ENCODE data around the gene RARRES2. TPM values are rescaled to one million over a fixed set of nuclear protein-coding genes. Genes with fewer than 3 reads are reported as not detected.
A peak's percentile ranks its signal among the peaks of the same experiment; 100 is the strongest.

The RARRES2 gene
- total and polyA plus RNA-seq, 2 experiments from 2014 or later: not detected

DNA sequence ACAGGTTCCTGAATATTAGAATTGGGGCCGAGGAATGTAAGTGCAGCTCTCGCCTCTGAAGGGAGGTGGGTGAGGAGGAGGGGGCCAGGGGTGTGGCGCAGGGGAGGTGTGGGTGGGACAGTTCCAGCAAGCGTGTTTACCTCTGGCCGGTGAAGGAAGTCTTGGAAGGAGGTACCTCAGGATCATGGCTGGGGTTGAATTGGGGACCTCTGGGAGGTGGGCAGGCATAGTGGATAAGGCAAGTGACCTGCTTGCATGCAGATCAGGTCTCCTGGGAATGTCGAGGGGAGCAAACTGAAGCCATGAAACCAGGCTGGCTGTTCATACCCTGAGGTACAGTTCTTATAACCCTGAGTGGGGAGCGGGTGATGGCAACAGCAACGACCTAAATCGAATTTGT lies 39.7 kb upstream of the RARRES2 start:
- DNase-seq: no peak
- 0 out of 2 replicates have a peak, but pooled peaks cover 7% of the 10 kb centered on the region for H3F3A ChIP-seq (ENCODE audit: insufficient read depth)
- H3K27me3 ChIP-seq (replicated peaks; ENCODE audit: insufficient read depth): no peaks in the 10 kb centered on the region
- H3K9ac ChIP-seq: no peak overlapping the region
- H3K36me3 ChIP-seq (ENCODE audit: low read depth): no peaks in the 10 kb centered on the region
- no peaks in the 10 kb centered on the region for H3K79me2 ChIP-seq (ENCODE audit: insufficient read depth)
- H3K4me1 ChIP-seq (ENCODE audit: insufficient read depth): peaks cover 8% of the 10 kb centered on the region; the same call in 1 of the 2 replicates
- no peaks in the 10 kb centered on the region for H3K9me2 ChIP-seq (ENCODE audit: insufficient read depth)
- H3K4me2 ChIP-seq (ENCODE audit: unreplicated experiment): no peak overlapping the region
- in situ Hi-C loops (cut with MboI): no loop called here
- no peak overlapping the region for H2AFZ ChIP-seq
- H4K20me1 ChIP-seq (ENCODE audit: insufficient read depth): no peaks in the 10 kb centered on the region
- no peaks in the 10 kb centered on the region for H3K9me3 ChIP-seq (ENCODE audit: low read depth)
- H3K4me3 ChIP-seq: no peak overlapping the region
- WGBS, 2 experiments (ENCODE audit: low coverage in 1 of 2, low lambda C conversion rate in 2 of 2, missing lambda C conversion rate in 2 of 2): 87 to 98% methylated on average over 8 to 9 of the region's 9 CpGs
- H3K27ac ChIP-seq: no peak overlapping the region
- no peak for TF ChIP-seq EZH2phosphoT487 (IDR thresholded peaks at IDR 0.05; ENCODE audit: insufficient read depth, low read depth)
- no peak for TF ChIP-seq EZH2 (IDR thresholded peaks at IDR 0.05; ENCODE audit: insufficient read depth, poor library complexity, severe bottlenecking)

DNA sequence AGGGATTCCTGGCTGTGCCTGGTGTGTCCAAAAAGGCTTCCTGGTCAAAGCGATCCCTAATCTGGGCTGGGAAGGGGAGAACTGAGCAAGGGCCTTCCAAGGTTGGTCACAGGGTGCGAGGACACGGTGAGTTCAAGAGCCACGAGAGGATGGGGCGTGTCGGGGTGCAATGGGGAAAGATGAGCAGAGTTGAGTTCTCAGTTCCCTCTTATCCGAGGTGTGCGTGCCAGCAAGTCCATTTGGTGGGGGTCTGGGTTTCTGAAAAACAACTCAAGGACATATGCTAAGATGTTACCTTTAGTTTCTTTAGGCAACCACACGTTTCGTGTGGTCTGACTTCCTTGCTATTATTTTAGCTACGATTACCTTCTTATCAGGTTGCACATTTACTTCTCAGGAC lies 39.0 kb upstream of the RARRES2 start:
- Histone ChIP-seq H3K79me2 (ENCODE audit: insufficient read depth) (no peaks in the 10 kb centered on the region), H4K20me1 (ENCODE audit: insufficient read depth) (no peaks in the 10 kb centered on the region), H3K9ac (peak overlapping the region; percentile 76; the same call in 1 of the 2 replicates), H2AFZ (peak overlapping the region; percentile 91; the same call in 1 of the 2 replicates), H3K9me3 (ENCODE audit: low read depth) (no peaks in the 10 kb centered on the region), H3K36me3 (ENCODE audit: low read depth) (no peaks in the 10 kb centered on the region), H3K27ac (no peak overlapping the region), H3K4me3 (peak overlapping the region; percentile 90; the same call in 1 of the 2 replicates), H3K9me2 (ENCODE audit: insufficient read depth) (no peaks in the 10 kb centered on the region), H3K4me2 (ENCODE audit: unreplicated experiment) (no peak overlapping the region), H3K27me3 (replicated peaks; ENCODE audit: insufficient read depth) (no peaks in the 10 kb centered on the region), H3K4me1 (ENCODE audit: insufficient read depth) (peaks cover 8% of the 10 kb centered on the region; the same call in 1 of the 2 replicates), H3F3A (ENCODE audit: insufficient read depth) (0 out of 2 replicates have a peak, but pooled peaks cover 7% of the 10 kb centered on the region)
- 81 to 87% methylated on average over 11 of the region's 11 CpGs for WGBS, 2 experiments (ENCODE audit: low coverage in 1 of 2, low lambda C conversion rate in 2 of 2, missing lambda C conversion rate in 2 of 2)
- TF ChIP-seq EZH2 (IDR thresholded peaks at IDR 0.05; ENCODE audit: insufficient read depth, poor library complexity, severe bottlenecking): no peak
- TF ChIP-seq EZH2phosphoT487 (IDR thresholded peaks at IDR 0.05; ENCODE audit: insufficient read depth, low read depth): no peak
- in situ Hi-C loops (cut with MboI): no loop called here
- no peak for DNase-seq

DNA sequence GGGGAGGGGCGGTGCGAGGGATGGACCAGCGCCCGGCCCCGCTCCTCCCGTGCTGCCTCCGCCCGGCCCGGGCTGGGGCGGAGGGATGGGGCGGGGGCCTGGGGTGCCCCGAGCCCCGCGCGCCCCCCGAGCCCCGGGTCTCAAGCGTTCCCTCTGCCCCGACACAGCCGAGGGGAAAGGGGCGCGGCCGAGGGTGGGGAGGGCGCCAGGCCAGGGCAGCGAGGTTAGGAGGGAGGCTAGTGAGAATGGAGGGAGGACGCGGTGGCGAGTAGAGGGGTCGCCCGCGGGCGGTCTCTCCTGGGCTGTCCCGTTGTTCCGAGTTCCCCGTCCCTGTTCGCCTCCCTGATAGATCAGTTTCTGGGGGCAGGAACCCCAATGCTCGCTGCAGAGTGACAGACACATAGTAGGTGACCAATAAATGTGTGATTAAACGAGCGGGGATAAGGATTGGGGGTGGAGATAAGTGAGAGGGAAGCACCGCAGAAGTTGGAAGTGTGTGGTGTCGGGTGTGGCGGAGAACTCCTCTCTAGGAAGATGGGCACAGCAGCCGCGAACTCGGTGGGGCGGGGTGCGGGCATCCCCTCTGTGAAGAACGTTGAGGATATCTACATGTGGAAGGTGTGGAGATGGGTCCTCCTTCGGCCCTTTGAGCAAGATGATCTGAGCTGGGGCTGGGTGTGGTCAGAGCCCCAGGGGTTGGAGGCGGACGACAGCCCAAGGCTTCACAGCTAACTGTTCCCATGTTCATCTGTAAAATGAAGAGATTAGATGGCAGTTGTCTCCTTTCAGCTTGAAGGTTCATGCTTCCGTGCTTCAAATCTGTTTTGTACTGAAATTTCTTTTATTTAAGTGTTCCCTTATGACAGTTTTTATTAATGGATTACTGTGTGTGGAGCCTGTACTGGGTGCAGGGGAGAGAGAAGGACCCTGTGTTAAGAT lies 38.3 kb upstream of the RARRES2 start:
- no peaks in the 10 kb centered on the region for H3K79me2 ChIP-seq (ENCODE audit: insufficient read depth)
- no peak for TF ChIP-seq EZH2phosphoT487 (IDR thresholded peaks at IDR 0.05; ENCODE audit: insufficient read depth, low read depth)
- no peak for TF ChIP-seq EZH2 (IDR thresholded peaks at IDR 0.05; ENCODE audit: insufficient read depth, poor library complexity, severe bottlenecking)
- peak; percentile 44 for DNase-seq
- H3K27me3 ChIP-seq (replicated peaks; ENCODE audit: insufficient read depth): no peaks in the 10 kb centered on the region
- peak overlapping the region; percentile 91 for H2AFZ ChIP-seq
- peaks cover 8% of the 10 kb centered on the region; the same call in 1 of the 2 replicates for H3K4me1 ChIP-seq (ENCODE audit: insufficient read depth)
- no peaks in the 10 kb centered on the region for H3K36me3 ChIP-seq (ENCODE audit: low read depth)
- in situ Hi-C loops (cut with MboI): no loop called here
- H3K4me3 ChIP-seq: peak overlapping the region; percentile 90
- no peak overlapping the region for H3K27ac ChIP-seq
- peak overlapping the region; percentile 76 for H3K9ac ChIP-seq
- 1 to 2% methylated on average over 23 to 52 of the region's 52 CpGs for WGBS, 2 experiments (ENCODE audit: low coverage in 1 of 2, low lambda C conversion rate in 2 of 2, missing lambda C conversion rate in 2 of 2)
- H3K4me2 ChIP-seq (ENCODE audit: unreplicated experiment): peak overlapping the region; percentile 65
- no peaks in the 10 kb centered on the region for H3K9me3 ChIP-seq (ENCODE audit: low read depth)
- H3F3A ChIP-seq (ENCODE audit: insufficient read depth): 0 out of 2 replicates have a peak, but pooled peaks cover 7% of the 10 kb centered on the region
- no peaks in the 10 kb centered on the region for H3K9me2 ChIP-seq (ENCODE audit: insufficient read depth)
- H4K20me1 ChIP-seq (ENCODE audit: insufficient read depth): no peaks in the 10 kb centered on the region

DNA sequence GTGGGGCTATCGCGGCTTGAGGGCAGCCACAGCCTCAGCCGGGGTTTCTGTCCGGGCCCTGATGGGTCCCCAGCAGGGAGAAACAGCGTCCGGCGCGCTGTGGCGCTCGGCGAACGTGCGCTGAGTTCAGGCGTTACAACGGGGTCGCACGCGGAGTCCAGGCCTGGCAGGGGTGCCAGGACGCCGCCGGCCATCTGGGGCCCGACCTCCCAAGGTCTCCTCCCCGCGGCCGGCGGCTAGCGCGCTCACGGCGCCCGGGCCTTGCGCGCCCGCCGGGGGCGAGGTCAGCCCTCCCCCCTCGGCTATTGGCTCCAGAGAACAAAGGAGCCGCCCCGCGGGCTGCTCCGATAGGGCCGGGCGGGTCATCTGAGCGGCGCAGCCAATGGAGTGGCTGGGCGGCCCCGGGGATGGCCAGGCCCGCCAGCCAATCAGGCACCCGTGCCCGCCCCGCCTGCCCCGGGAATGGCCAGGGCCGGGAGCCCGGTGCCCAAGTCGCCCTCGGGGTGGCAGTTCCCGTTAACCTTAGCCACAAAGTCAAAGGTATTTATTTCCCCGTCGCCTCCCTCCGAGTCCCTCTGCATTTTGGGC lies 37.5 kb upstream of the RARRES2 start, which contains the start of gene ZNF775:
TSS of gene ZNF775 (plus strand) at position 478 of the 588 bp plus-strand sequence. CDS start 9,141 bp downstream, outside the sequence.
- Histone ChIP-seq H3K79me2 (ENCODE audit: insufficient read depth) (no peaks in the 10 kb centered on the region), H3K9ac (peak within 1 kb of the TSS; percentile 79), H2AFZ (peak within 1 kb of the TSS; percentile 91), H3K27me3 (replicated peaks; ENCODE audit: insufficient read depth) (no peaks in the 10 kb centered on the region), H3K9me3 (ENCODE audit: low read depth) (no peaks in the 10 kb centered on the region), H3K9me2 (ENCODE audit: insufficient read depth) (no peaks in the 10 kb centered on the region), H3K4me1 (ENCODE audit: insufficient read depth) (peaks cover 8% of the 10 kb centered on the region; the same call in 1 of the 2 replicates), H3K36me3 (ENCODE audit: low read depth) (no peaks in the 10 kb centered on the region), H3F3A (ENCODE audit: insufficient read depth) (0 out of 2 replicates have a peak, but pooled peaks cover 7% of the 10 kb centered on the region), H3K4me2 (ENCODE audit: unreplicated experiment) (peak within 1 kb of the TSS; percentile 77), H3K4me3 (peak within 1 kb of the TSS; percentile 90), H3K27ac (peak within 1 kb of the TSS; percentile 45), H4K20me1 (ENCODE audit: insufficient read depth) (no peaks in the 10 kb centered on the region)
- peak; percentile 99 for DNase-seq
- in situ Hi-C loops (cut with MboI): no loop called here
- TF ChIP-seq EZH2 (IDR thresholded peaks at IDR 0.05; ENCODE audit: insufficient read depth, poor library complexity, severe bottlenecking): no peak
- no peak for TF ChIP-seq EZH2phosphoT487 (IDR thresholded peaks at IDR 0.05; ENCODE audit: insufficient read depth, low read depth)
- WGBS, 2 experiments (ENCODE audit: low coverage in 1 of 2, low lambda C conversion rate in 2 of 2, missing lambda C conversion rate in 2 of 2): 0 to 2% methylated on average over 27 to 40 of the region's 60 CpGs

Data from GM23248 (cell line).